ENCODE data around the gene ZMAT3.

ZMAT3 gene

GRCh38 chr3:179029096-179029495 is 42.5 kb downstream of the ZMAT3 start:
- no peak for TF ChIP-seq CTCF (IDR thresholded peaks at IDR 0.05; ENCODE audit: low read depth, low read length)
- DNase-seq: no peak
- no peaks in the 10 kb centered on the region for H3K4me1 ChIP-seq

GRCh38 chr3:179028408-179028807 is 43.2 kb downstream of the ZMAT3 start:
- H3K27me3 ChIP-seq: no peaks in the 10 kb centered on the region
- H3K4me3 ChIP-seq (ENCODE audit: low read depth, low read length): no peak overlapping the region
- no peaks in the 10 kb centered on the region for H3K4me1 ChIP-seq
- no peak for TF ChIP-seq CTCF (IDR thresholded peaks at IDR 0.05; ENCODE audit: low read depth, low read length)
- no peak for DNase-seq
- no peaks in the 10 kb centered on the region for H3K9me3 ChIP-seq
- no peaks in the 10 kb centered on the region for H3K36me3 ChIP-seq

More at GRCh38 chr3:179029096-179029495, 42.5 kb downstream of the ZMAT3 start:
- H3K36me3 ChIP-seq: no peaks in the 10 kb centered on the region
- H3K4me3 ChIP-seq (ENCODE audit: low read depth, low read length): no peak overlapping the region
- H3K9me3 ChIP-seq: no peaks in the 10 kb centered on the region
- H3K27me3 ChIP-seq: no peaks in the 10 kb centered on the region

GRCh38 chr3:179027326-179027900 is 44.2 kb downstream of the ZMAT3 start:
- Histone ChIP-seq H3K36me3 (no peaks in the 10 kb centered on the region), H3K4me1 (no peaks in the 10 kb centered on the region), H3K27me3 (no peaks in the 10 kb centered on the region), H3K9me3 (no peaks in the 10 kb centered on the region), H3K4me3 (ENCODE audit: low read depth, low read length) (no peak overlapping the region)
- no peak for DNase-seq
- TF ChIP-seq CTCF (IDR thresholded peaks at IDR 0.05; ENCODE audit: low read depth, low read length): no peak

GRCh38 chr3:179026636-179027035 is 45.0 kb downstream of the ZMAT3 start:
- H3K4me1 ChIP-seq: no peaks in the 10 kb centered on the region
- H3K4me3 ChIP-seq (ENCODE audit: low read depth, low read length): no peak overlapping the region
- no peak for DNase-seq
- no peak for TF ChIP-seq CTCF (IDR thresholded peaks at IDR 0.05; ENCODE audit: low read depth, low read length)
- H3K9me3 ChIP-seq: no peaks in the 10 kb centered on the region
- H3K27me3 ChIP-seq: no peaks in the 10 kb centered on the region
- no peaks in the 10 kb centered on the region for H3K36me3 ChIP-seq

- Histone ChIP-seq H3K4me1 (no peaks in the 10 kb centered on the region), H3K27me3 (no peaks in the 10 kb centered on the region), H3K36me3 (no peaks in the 10 kb centered on the region), H3K9me3 (no peaks in the 10 kb centered on the region), H3K4me3 (ENCODE audit: low read depth, low read length) (no peak overlapping the region)
- DNase-seq: no peak
- TF ChIP-seq CTCF (IDR thresholded peaks at IDR 0.05; ENCODE audit: low read depth, low read length): no peak
Observed at GRCh38 chr3:179021119-179021903, 50.3 kb downstream of the ZMAT3 start.

GRCh38 chr3:179020112-179020511 is 51.5 kb downstream of the ZMAT3 start:
- Histone ChIP-seq H3K4me3 (ENCODE audit: low read depth, low read length) (no peak overlapping the region), H3K27me3 (no peaks in the 10 kb centered on the region), H3K9me3 (no peaks in the 10 kb centered on the region), H3K4me1 (no peaks in the 10 kb centered on the region), H3K36me3 (no peaks in the 10 kb centered on the region)
- DNase-seq: no peak
- TF ChIP-seq CTCF (IDR thresholded peaks at IDR 0.05; ENCODE audit: low read depth, low read length): no peak

Measured in BE2C (cell line).